T-helper 1 cell treated with Interleukin-12 subunit alpha and Interleukin-12 subunit beta and Interleukin-4 antibody, amounts not matched to agents 30 μg/mL and 1 μg/mL, for 36 hours (primary cell): ENCODE results near the gene DHRS7.
"Not testable (repeated sequence)": the region's sequence is repeated elsewhere in the genome, so short reads cannot be mapped to it uniquely, and the experiment has no call there.

Experiments
- H3K27ac Mint-ChIP-seq: one replicate; pipeline ENCODE4 v1.8.0; 2021; ENCODE audit warnings: mild to moderate bottlenecking, mixed read lengths
- H3K27me3 Mint-ChIP-seq: one replicate; pipeline ENCODE4 v1.8.0; 2021; ENCODE audit warnings: low read depth, mixed read lengths
- H3K36me3 Mint-ChIP-seq: one replicate; pipeline ENCODE4 v1.8.0; 2021; ENCODE audit warnings: low read depth, mixed read lengths
- H3K4me1 Mint-ChIP-seq: one replicate; pipeline ENCODE4 v1.8.0; 2021; ENCODE audit warnings: low read depth, mixed read lengths
- H3K4me3 Mint-ChIP-seq: one replicate; pipeline ENCODE4 v1.8.0; 2021; ENCODE audit warnings: mild to moderate bottlenecking, moderate library complexity, mixed read lengths
- H3K9me3 Mint-ChIP-seq: one replicate; pipeline ENCODE4 v1.8.0; 2021; ENCODE audit warnings: mixed read lengths

DHRS7 gene

GRCh38 chr14:60125918-60126317 is 39.3 kb downstream of the DHRS7 start:
- no peaks in the 10 kb centered on the region for H3K27me3 Mint-ChIP-seq
- no peak overlapping the region for H3K27ac Mint-ChIP-seq
- H3K4me3 Mint-ChIP-seq = no peak overlapping the region
- peaks cover 65% of the 10 kb centered on the region for H3K36me3 Mint-ChIP-seq
- H3K9me3 Mint-ChIP-seq = no peaks in the 10 kb centered on the region
- peaks cover 7% of the 10 kb centered on the region for H3K4me1 Mint-ChIP-seq

- Mint-ChIP-seq H3K4me1 (peaks cover 11% of the 10 kb centered on the region), H3K36me3 (peaks cover 18% of the 10 kb centered on the region), H3K9me3 (no peaks in the 10 kb centered on the region), H3K4me3 (no peak overlapping the region), H3K27ac (no peak overlapping the region), H3K27me3 (no peaks in the 10 kb centered on the region)
Measured at GRCh38 chr14:60116181-60116580, 49.0 kb downstream of the DHRS7 start.

- H3K4me1 Mint-ChIP-seq = peaks cover 14% of the 10 kb centered on the region
- peaks cover 24% of the 10 kb centered on the region for H3K36me3 Mint-ChIP-seq
- no peak overlapping the region for H3K4me3 Mint-ChIP-seq
- H3K9me3 Mint-ChIP-seq = no peaks in the 10 kb centered on the region
- H3K27me3 Mint-ChIP-seq = no peaks in the 10 kb centered on the region
- H3K27ac Mint-ChIP-seq = no peak overlapping the region
Measured at GRCh38 chr14:60114881-60115280, 50.3 kb downstream of the DHRS7 start.

- no peak overlapping the region for H3K4me3 Mint-ChIP-seq
- peaks cover 27% of the 10 kb centered on the region for H3K36me3 Mint-ChIP-seq
- no peaks in the 10 kb centered on the region for H3K9me3 Mint-ChIP-seq
- H3K4me1 Mint-ChIP-seq = peaks cover 17% of the 10 kb centered on the region
- H3K27me3 Mint-ChIP-seq = no peaks in the 10 kb centered on the region
- no peak overlapping the region for H3K27ac Mint-ChIP-seq
Measured at GRCh38 chr14:60111732-60112131, 53.5 kb downstream of the DHRS7 start.

- Mint-ChIP-seq H3K36me3 (peaks cover 26% of the 10 kb centered on the region), H3K4me3 (no peak overlapping the region), H3K27ac (no peak overlapping the region), H3K4me1 (peaks cover 17% of the 10 kb centered on the region), H3K27me3 (no peaks in the 10 kb centered on the region), H3K9me3 (no peaks in the 10 kb centered on the region)
Measured at GRCh38 chr14:60107477-60107876, 57.7 kb downstream of the DHRS7 start.

- Mint-ChIP-seq H3K4me1 (peaks cover 16% of the 10 kb centered on the region), H3K27ac (no peak overlapping the region), H3K27me3 (no peaks in the 10 kb centered on the region), H3K4me3 (no peak overlapping the region), H3K9me3 (no peaks in the 10 kb centered on the region), H3K36me3 (peaks cover 30% of the 10 kb centered on the region)
Measured at GRCh38 chr14:60106339-60106738, 58.9 kb downstream of the DHRS7 start.

- H3K36me3 Mint-ChIP-seq = peaks cover 30% of the 10 kb centered on the region
- no peaks in the 10 kb centered on the region for H3K9me3 Mint-ChIP-seq
- H3K4me1 Mint-ChIP-seq = peaks cover 11% of the 10 kb centered on the region
- H3K27ac Mint-ChIP-seq = no peak overlapping the region
- no peaks in the 10 kb centered on the region for H3K27me3 Mint-ChIP-seq
- H3K4me3 Mint-ChIP-seq = no peak overlapping the region
Measured at GRCh38 chr14:60102389-60102788, 62.8 kb downstream of the DHRS7 start.

GRCh38 chr14:60101786-60102185 is 63.4 kb downstream of the DHRS7 start:
- H3K36me3 Mint-ChIP-seq = peaks cover 30% of the 10 kb centered on the region
- no peak overlapping the region for H3K4me3 Mint-ChIP-seq
- no peaks in the 10 kb centered on the region for H3K9me3 Mint-ChIP-seq
- H3K27me3 Mint-ChIP-seq = no peaks in the 10 kb centered on the region
- no peak overlapping the region for H3K27ac Mint-ChIP-seq
- H3K4me1 Mint-ChIP-seq = peaks cover 11% of the 10 kb centered on the region

- not testable (repeated sequence) for H3K9me3 Mint-ChIP-seq, H3K27me3 Mint-ChIP-seq
- Mint-ChIP-seq H3K4me1 (peaks cover 16% of the 10 kb centered on the region), H3K36me3 (peaks cover 33% of the 10 kb centered on the region), H3K4me3 (peak overlapping the region; percentile 30), H3K27ac (peak overlapping the region; percentile 71)
Measured at GRCh38 chr14:60099855-60100254, 65.3 kb downstream of the DHRS7 start.

GRCh38 chr14:60097974-60098373 is 67.2 kb downstream of the DHRS7 start:
- peaks cover 28% of the 10 kb centered on the region for H3K36me3 Mint-ChIP-seq
- no peaks in the 10 kb centered on the region for H3K9me3 Mint-ChIP-seq
- H3K4me3 Mint-ChIP-seq = no peak overlapping the region
- H3K27me3 Mint-ChIP-seq = no peaks in the 10 kb centered on the region
- H3K4me1 Mint-ChIP-seq = peaks cover 29% of the 10 kb centered on the region
- H3K27ac Mint-ChIP-seq = no peak overlapping the region

GRCh38 chr14:60095781-60096450 is 69.3 kb downstream of the DHRS7 start:
- Mint-ChIP-seq H3K9me3 (no peaks in the 10 kb centered on the region), H3K36me3 (peaks cover 24% of the 10 kb centered on the region), H3K4me3 (no peak overlapping the region), H3K27ac (no peak overlapping the region), H3K4me1 (peaks cover 29% of the 10 kb centered on the region), H3K27me3 (no peaks in the 10 kb centered on the region)

- peaks cover 24% of the 10 kb centered on the region for H3K36me3 Mint-ChIP-seq
- no peaks in the 10 kb centered on the region for H3K9me3 Mint-ChIP-seq
- peaks cover 31% of the 10 kb centered on the region for H3K4me1 Mint-ChIP-seq
- no peaks in the 10 kb centered on the region for H3K27me3 Mint-ChIP-seq
- H3K4me3 Mint-ChIP-seq = no peak overlapping the region
- no peak overlapping the region for H3K27ac Mint-ChIP-seq
Measured at GRCh38 chr14:60095231-60095630, 70.0 kb downstream of the DHRS7 start.

- Mint-ChIP-seq H3K4me1 (peaks cover 26% of the 10 kb centered on the region), H3K27ac (peak overlapping the region; percentile 98), H3K9me3 (no peaks in the 10 kb centered on the region), H3K27me3 (no peaks in the 10 kb centered on the region), H3K36me3 (peaks cover 21% of the 10 kb centered on the region), H3K4me3 (peak overlapping the region; percentile 97)
Measured at GRCh38 chr14:60094306-60094897, 70.8 kb downstream of the DHRS7 start.
